GM12873 (cell line): Measurements from ENCODE around the gene DUXB.

Experiments
- CTCF ChIP-seq: IDR thresholded peaks from 2 replicates; pipeline ENCODE4 v1.5.1; 2012; ENCODE audit warnings: low read depth, mild to moderate bottlenecking, moderate library complexity, low read length, control low read depth; ENCODE audit not compliant: insufficient read depth; ENCODE audit errors: missing control alignments

Gene DUXB

GRCh38 chr16:75647112-75647491 is 54.2 kb downstream of the DUXB start:
- no peak for TF ChIP-seq CTCF

- TF ChIP-seq CTCF, result no peak
Observed at GRCh38 chr16:75644240-75645012, 56.8 kb downstream of the DUXB start.
